CD4-positive, alpha-beta T cell (primary cell): ENCODE results near the gene MGAT5. TPM values are rescaled to one million over a fixed set of nuclear protein-coding genes. Genes with fewer than 3 reads are reported as not detected.

Source experiments
- ATAC-seq: fragments of 200-7000 bp; cut with Tn5 transposase; one replicate; pipeline ENCODE4 v1.10.0; 2022; ENCODE audit warnings: mild to moderate bottlenecking; ENCODE audit not compliant: poor library complexity
- CTCF ChIA-PET: fragments of 350-600 bp; sonication (Branson Sonifier 250); formaldehyde crosslinking; loops from one replicate; lab custom pipeline; 2021; ENCODE audit warnings: antibody characterized with exemption, inconsistent platforms; lab: Charles Lee
- POLR2A ChIA-PET: fragments of 350-600 bp; sonication (Branson Sonifier 250); formaldehyde crosslinking; loops from one replicate; lab custom pipeline; 2021; ENCODE audit warnings: antibody characterized with exemption, inconsistent platforms; lab: Charles Lee
- DNase-seq, 14 experiments: peaks; one replicate each; pipeline ENCODE4 v3.0.0-alpha.2; 2013 to 2020; ENCODE audit warnings: mixed read lengths in 2 of 14
- H3K27ac ChIP-seq, 2 donors: one replicate each; pipeline versions ENCODE4 v1.5.1 to v1.7.0; 2013; ENCODE audit warnings: low read length in 2 of 2, low read depth in 1 of 2, mild to moderate bottlenecking in 1 of 2
- H3K27me3 ChIP-seq, 2 experiments: 1 replicate in 1 of 2; 2 replicates in 1 of 2; pipeline versions ENCODE4 v1.6.1 to v1.7.0; 2013; ENCODE audit warnings: low read length in 2 of 2, control low read depth in 1 of 2, mild to moderate bottlenecking in 1 of 2, moderate library complexity in 1 of 2; ENCODE audit not compliant: insufficient read depth in 2 of 2, control insufficient read depth in 1 of 2
- H3K36me3 ChIP-seq: one replicate; pipeline ENCODE4 v1.6.1; 2013; ENCODE audit warnings: low read length, control low read depth; ENCODE audit not compliant: insufficient read depth
- H3K4me1 ChIP-seq: one replicate; pipeline ENCODE4 v1.6.1; 2013; ENCODE audit warnings: low read length, control low read depth; ENCODE audit not compliant: insufficient read depth
- H3K4me3 ChIP-seq: one replicate; pipeline ENCODE4 v1.5.1; 2013; ENCODE audit warnings: mild to moderate bottlenecking, low read length, moderate library complexity
- H3K9me3 ChIP-seq, 2 experiments: 1 replicate in 1 of 2; 2 replicates in 1 of 2; pipeline versions ENCODE4 v1.6.1 to v1.7.0; 2013; ENCODE audit warnings: low read length in 2 of 2, mild to moderate bottlenecking in 2 of 2, control low read depth in 1 of 2, moderate library complexity in 1 of 2; ENCODE audit not compliant: control insufficient read depth in 1 of 2, insufficient read depth in 1 of 2
- H3K27ac Mint-ChIP-seq: one replicate; pipeline ENCODE4 v1.8.0; 2020; ENCODE audit warnings: mixed read lengths
- H3K27me3 Mint-ChIP-seq: one replicate; pipeline ENCODE4 v1.8.0; 2021; ENCODE audit warnings: mixed read lengths
- H3K36me3 Mint-ChIP-seq: one replicate; pipeline ENCODE4 v1.8.0; 2021; ENCODE audit warnings: low read depth, mixed read lengths
- H3K4me1 Mint-ChIP-seq: one replicate; pipeline ENCODE4 v1.8.0; 2021; ENCODE audit warnings: low read depth, mixed read lengths
- H3K4me3 Mint-ChIP-seq: one replicate; pipeline ENCODE4 v1.8.0; 2020; ENCODE audit warnings: mild to moderate bottlenecking, mixed read lengths
- H3K9me3 Mint-ChIP-seq: one replicate; pipeline ENCODE4 v1.8.0; 2020; ENCODE audit warnings: mixed read lengths
- CTCF ChIP-seq: fragments of 200-600 bp; IDR thresholded peaks from one replicate; pipeline ENCODE4 v1.8.0; 2022; ENCODE audit warnings: antibody characterized with exemption, mild to moderate bottlenecking
- intact Hi-C, 2 experiments: fragments of 100-400 bp; cut with DNase I in 1 of 2; cut with micrococcal nuclease in 1 of 2; formaldehyde crosslinking; loops; one replicate each; pipeline versions ENCODE4 v1.15.1 to v1.9.0; 2023 to 2025; cut with DNase I, micrococcal nuclease
- total RNA-seq, 174 experiments: library from RNA in 2 of 174; stranded (reverse) in 2 of 174; gene quantifications; one replicate each; pipeline ENCODE4 v1.2.3 and lab custom pipeline; 2021 to 2026

The MGAT5 gene
- total RNA-seq, 2 experiments from 2014 or later = 77.5 to 77.8 TPM

- no peaks in the 10 kb centered on the region for H3K27me3 ChIP-seq
- ATAC-seq = no peak
- H3K4me1 ChIP-seq = peaks cover 82% of the 10 kb centered on the region
- H3K27ac ChIP-seq = peak overlapping the region in 1 of 2 donors; percentile 0
- TF ChIP-seq CTCF = no peak
- no peak for DNase-seq
- H3K4me3 ChIP-seq = no peak overlapping the region
- Mint-ChIP-seq H3K4me1 (peaks cover 98% of the 10 kb centered on the region), H3K9me3 (no peaks in the 10 kb centered on the region), H3K36me3 (peaks cover 29% of the 10 kb centered on the region), H3K4me3 (peak overlapping the region; percentile 23), H3K27ac (peak overlapping the region; percentile 67), H3K27me3 (no peaks in the 10 kb centered on the region)
- H3K9me3 ChIP-seq = no peaks in the 10 kb centered on the region
- H3K36me3 ChIP-seq = peaks cover 14% of the 10 kb centered on the region
- ChIA-PET CTCF (no interaction called here), POLR2A (interaction anchor here (0.7 to 1.7 kb wide), 5 partner anchors 10 to 131 kb away, joined by 4 to 6 read pairs (median 5); no protein-coding TSS in a partner anchor)
- intact Hi-C loops = no loop called here
These were observed 2.9 kb upstream of the MGAT5 start for GRCh38 chr2:134250840-134251461.

GRCh38 chr2:134252092-134252750 is 1.7 kb upstream of the MGAT5 start:
- Histone ChIP-seq H3K27ac (no peak overlapping the region), H3K9me3 (no peaks in the 10 kb centered on the region), H3K4me1 (peaks cover 76% of the 10 kb centered on the region), H3K4me3 (no peak overlapping the region), H3K27me3 (no peaks in the 10 kb centered on the region), H3K36me3 (peaks cover 14% of the 10 kb centered on the region)
- Mint-ChIP-seq H3K27me3 (no peaks in the 10 kb centered on the region), H3K27ac (peak overlapping the region; percentile 60), H3K9me3 (no peaks in the 10 kb centered on the region), H3K4me1 (peaks cover 98% of the 10 kb centered on the region), H3K36me3 (peaks cover 34% of the 10 kb centered on the region), H3K4me3 (peak overlapping the region; percentile 53)
- TF ChIP-seq CTCF = no peak
- POLR2A ChIA-PET = interaction anchor here (1.2 to 2.9 kb wide), 4 partner anchors 13 to 132 kb away, joined by 3 to 11 read pairs (median 6); no protein-coding TSS in a partner anchor
- intact Hi-C loops = no loop called here
- ATAC-seq (peak; percentile 51), DNase-seq (peak in 2 of 14 experiments; percentile 39 to 43)
- CTCF ChIA-PET = no interaction called here

- Mint-ChIP-seq H3K9me3 (no peaks in the 10 kb centered on the region), H3K4me3 (no peak overlapping the region), H3K27ac (peak overlapping the region; percentile 51), H3K27me3 (no peaks in the 10 kb centered on the region), H3K4me1 (peaks cover 98% of the 10 kb centered on the region), H3K36me3 (peaks cover 34% of the 10 kb centered on the region)
- no peaks in the 10 kb centered on the region for H3K9me3 ChIP-seq
- POLR2A ChIA-PET = interaction anchor here (0.9 to 2.9 kb wide), 8 partner anchors 9 to 133 kb away, joined by 3 to 11 read pairs (median 3); no protein-coding TSS in a partner anchor
- no peaks in the 10 kb centered on the region for H3K27me3 ChIP-seq
- no peak for ATAC-seq
- no peak overlapping the region for H3K27ac ChIP-seq
- H3K36me3 ChIP-seq = peaks cover 14% of the 10 kb centered on the region
- H3K4me1 ChIP-seq = peaks cover 79% of the 10 kb centered on the region
- TF ChIP-seq CTCF = no peak
- CTCF ChIA-PET = interaction anchor here (1.9 kb wide), 1 partner anchor 8 kb away, joined by 10 read pairs; no protein-coding TSS in a partner anchor
- intact Hi-C loops = no loop called here
- no peak for DNase-seq
- H3K4me3 ChIP-seq = no peak overlapping the region
These were observed 661 bp upstream of the MGAT5 start for GRCh38 chr2:134253117-134253704.
